GM21526 (cell line): Measurements from ENCODE around the gene GAB2.

Experiments used
- ATAC-seq: cut with Tn5 transposase; IDR thresholded peaks from one replicate; pipeline ENCODE4 v1.9.1; 2021; ENCODE audit warnings: moderate library complexity; ENCODE audit not compliant: unreplicated experiment, low FRiP score

GAB2 gene

GRCh38 chr11:78347956-78348355 lies 69.7 kb downstream of the GAB2 start:
- ATAC-seq, result no peak

GRCh38 chr11:78346799-78347198 lies 70.8 kb downstream of the GAB2 start:
- ATAC-seq, result no peak

- no peak for ATAC-seq
Measured at GRCh38 chr11:78345450-78345849, 72.2 kb downstream of the GAB2 start.

- no peak for ATAC-seq
Measured at GRCh38 chr11:78344676-78345075, 72.9 kb downstream of the GAB2 start.

- no peak for ATAC-seq
Measured at GRCh38 chr11:78344094-78344493, 73.5 kb downstream of the GAB2 start.

- ATAC-seq, result no peak
Measured at GRCh38 chr11:78343303-78343702, 74.3 kb downstream of the GAB2 start.

GRCh38 chr11:78341841-78342240 lies 75.8 kb downstream of the GAB2 start:
- ATAC-seq, result no peak

GRCh38 chr11:78340530-78340929 lies 77.1 kb downstream of the GAB2 start:
- ATAC-seq, result no peak

GRCh38 chr11:78339945-78340344 lies 77.7 kb downstream of the GAB2 start:
- no peak for ATAC-seq

- no peak for ATAC-seq
Measured at GRCh38 chr11:78339483-78339882, 78.1 kb downstream of the GAB2 start.

- no peak for ATAC-seq
Measured at GRCh38 chr11:78338702-78339101, 78.9 kb downstream of the GAB2 start.

- no peak for ATAC-seq
Measured at GRCh38 chr11:78338138-78338537, 79.5 kb downstream of the GAB2 start.

- ATAC-seq, result no peak
Measured at GRCh38 chr11:78337554-78337924, 80.1 kb downstream of the GAB2 start.

GRCh38 chr11:78336877-78337553 lies 80.6 kb downstream of the GAB2 start:
- ATAC-seq, result no peak

- ATAC-seq, result no peak
Measured at GRCh38 chr11:78334109-78334508, 83.5 kb downstream of the GAB2 start.

- ATAC-seq, result no peak
Measured at GRCh38 chr11:78332872-78333271, 84.7 kb downstream of the GAB2 start.

GRCh38 chr11:78332174-78332866 lies 85.3 kb downstream of the GAB2 start:
- no peak for ATAC-seq

GRCh38 chr11:78331711-78332110 lies 85.9 kb downstream of the GAB2 start:
- no peak for ATAC-seq

- no peak for ATAC-seq
Measured at GRCh38 chr11:78330361-78330760, 87.3 kb downstream of the GAB2 start.

- no peak for ATAC-seq
Measured at GRCh38 chr11:78327945-78328344, 89.7 kb downstream of the GAB2 start.

- peak; percentile 56 for ATAC-seq
Measured at GRCh38 chr11:78325274-78325781, 92.3 kb downstream of the GAB2 start.

- no peak for ATAC-seq
Measured at GRCh38 chr11:78323363-78323762, 94.3 kb downstream of the GAB2 start.
